Measurements from ENCODE around the gene ABI3.
"Not testable (repeated sequence)": the region's sequence is repeated elsewhere in the genome, so short reads cannot be mapped to it uniquely, and the experiment has no call there.

The ABI3 gene, protein sequence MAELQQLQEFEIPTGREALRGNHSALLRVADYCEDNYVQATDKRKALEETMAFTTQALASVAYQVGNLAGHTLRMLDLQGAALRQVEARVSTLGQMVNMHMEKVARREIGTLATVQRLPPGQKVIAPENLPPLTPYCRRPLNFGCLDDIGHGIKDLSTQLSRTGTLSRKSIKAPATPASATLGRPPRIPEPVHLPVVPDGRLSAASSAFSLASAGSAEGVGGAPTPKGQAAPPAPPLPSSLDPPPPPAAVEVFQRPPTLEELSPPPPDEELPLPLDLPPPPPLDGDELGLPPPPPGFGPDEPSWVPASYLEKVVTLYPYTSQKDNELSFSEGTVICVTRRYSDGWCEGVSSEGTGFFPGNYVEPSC

DNA sequence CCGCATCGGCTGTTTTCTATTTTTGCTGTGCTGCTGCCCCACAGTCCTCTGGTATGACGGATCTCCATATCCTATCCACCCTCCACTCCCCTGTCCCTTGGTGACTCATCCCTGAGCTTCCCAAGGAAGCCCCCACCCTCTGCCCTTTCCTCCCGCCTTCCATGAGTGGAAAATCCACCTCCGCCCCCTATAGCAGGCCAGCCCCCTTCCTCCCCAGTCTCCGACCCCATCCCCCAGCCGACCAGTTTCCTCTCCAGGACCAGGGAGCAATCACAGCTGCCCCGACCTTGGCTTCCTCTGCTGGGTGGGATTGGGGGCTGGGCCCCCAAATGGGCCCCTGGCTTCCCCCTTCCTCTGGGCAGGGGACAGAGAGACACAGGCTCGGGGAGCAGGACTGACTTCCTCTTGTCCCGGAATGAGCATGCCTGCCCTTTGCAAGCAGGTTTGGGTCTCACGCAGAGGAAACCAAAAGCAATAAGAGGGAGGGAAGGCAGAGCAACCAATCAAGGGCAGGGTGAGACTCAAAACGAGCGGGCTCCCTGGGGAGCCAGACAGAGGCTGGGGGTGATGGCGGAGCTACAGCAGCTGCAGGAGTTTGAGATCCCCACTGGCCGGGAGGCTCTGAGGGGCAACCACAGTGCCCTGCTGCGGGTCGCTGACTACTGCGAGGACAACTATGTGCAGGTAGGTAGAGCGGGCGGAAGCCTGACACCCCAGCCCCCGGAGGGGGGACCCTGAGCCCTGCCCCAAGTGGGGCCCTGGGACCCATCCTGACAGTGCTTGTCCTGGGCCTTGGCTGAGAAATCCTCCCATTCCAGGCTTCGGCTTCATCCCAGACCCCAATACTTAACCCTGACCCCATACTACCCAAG is at the start of gene ABI3, which contains the start of gene GNGT2:
ABI3 (plus strand) TSS at position 550 of the 872 bp plus-strand sequence; CDS start at position 568, 18 bp downstream.
GNGT2 (minus strand) TSS at position 417 of the 872 bp plus-strand sequence. CDS start 3,152 bp downstream, outside the sequence.
- DNase-seq (ENCODE audit: low spot score): no peak

GRCh38 chr17:49162866-49163265 is 47.6 kb upstream of the ABI3 start:
- no peak for DNase-seq (ENCODE audit: low spot score)

DNA sequence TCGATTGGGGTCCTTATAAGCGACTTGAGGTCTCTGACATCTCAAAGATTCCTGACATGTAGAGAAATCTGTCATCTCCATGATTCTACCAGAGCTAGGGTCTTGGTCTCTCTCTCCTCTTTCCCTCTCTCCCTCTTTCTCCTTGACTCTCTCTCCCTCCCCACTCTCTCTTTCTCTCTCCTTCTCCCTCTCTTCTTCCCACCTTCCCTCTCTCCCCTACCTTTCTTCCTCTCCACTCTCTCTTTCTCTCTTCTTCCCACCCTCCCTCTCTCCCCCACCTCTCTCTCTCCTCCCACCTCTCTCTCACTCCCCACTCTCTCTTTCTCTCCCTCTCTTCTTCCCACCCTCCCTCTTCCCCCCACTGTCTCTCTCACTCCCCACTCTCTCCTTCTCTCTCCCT is 45.4 kb upstream of the ABI3 start:
- DNase-seq (ENCODE audit: low spot score): no peak

GRCh38 chr17:49168706-49169105 is 41.8 kb upstream of the ABI3 start:
- DNase-seq (ENCODE audit: low spot score): no peak

DNA sequence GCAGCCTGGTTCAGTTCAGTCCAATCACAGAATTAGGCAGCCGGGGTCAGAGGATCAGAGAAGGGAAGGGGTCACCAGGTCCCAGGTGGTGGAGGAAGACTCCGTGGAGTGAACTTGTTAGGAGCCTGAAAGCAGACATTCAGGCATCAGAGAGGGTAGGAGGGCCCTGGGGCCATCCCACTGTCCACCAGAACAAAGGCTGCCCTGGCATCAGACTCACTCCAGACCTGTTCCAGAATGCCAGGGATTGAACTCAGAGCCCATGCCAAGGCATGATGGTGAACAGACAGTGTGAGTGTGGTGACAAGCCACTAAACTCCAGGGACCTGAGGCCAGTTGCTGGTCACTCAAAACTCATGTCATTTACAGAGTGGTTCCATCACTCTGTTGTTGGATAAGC is 40.3 kb upstream of the ABI3 start:
- DNase-seq (ENCODE audit: low spot score): no peak

DNA sequence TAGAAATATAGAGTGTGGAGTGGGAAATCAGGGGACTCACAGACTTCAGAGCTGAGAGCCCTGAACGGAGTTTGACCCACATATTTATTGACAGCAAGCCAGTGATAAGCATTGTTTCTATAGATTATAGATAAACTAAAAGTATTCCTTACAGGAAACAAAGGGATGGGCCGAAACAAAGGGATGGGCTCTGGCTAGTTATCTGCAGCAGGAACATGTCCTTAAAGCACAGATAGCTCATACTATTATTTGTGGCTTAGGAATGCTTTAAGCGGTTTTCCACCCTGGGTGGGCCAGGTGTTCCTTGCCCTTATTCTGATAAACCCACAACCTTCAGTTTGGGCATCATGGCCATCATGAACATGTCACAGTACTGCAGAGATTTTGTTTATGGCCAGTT is 39.8 kb upstream of the ABI3 start:
- not testable (repeated sequence) for DNase-seq (ENCODE audit: low spot score)

DNA sequence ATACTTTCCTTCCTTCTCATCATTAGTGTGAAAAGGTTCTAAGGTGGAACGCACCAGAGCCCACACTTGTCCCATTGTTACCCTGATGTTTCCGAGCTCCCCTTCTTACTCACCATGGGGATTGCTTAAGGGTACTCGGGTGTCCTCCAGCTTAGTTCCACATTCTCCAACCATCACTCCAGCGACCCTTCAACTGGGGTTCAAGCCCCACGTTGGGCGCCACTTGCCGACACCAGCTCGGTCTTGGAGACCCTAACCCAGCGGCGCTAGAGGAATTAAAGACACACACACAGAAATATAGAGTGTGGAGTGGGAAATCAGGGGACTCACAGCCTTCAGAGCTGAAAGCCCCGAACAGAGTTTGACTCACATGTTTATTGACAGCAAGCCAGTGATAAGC is 34.5 kb upstream of the ABI3 start:
- DNase-seq (ENCODE audit: low spot score): not testable (repeated sequence)

GRCh38 chr17:49180303-49180702 is 30.2 kb upstream of the ABI3 start:
- peak; percentile 60 for DNase-seq (ENCODE audit: low spot score)

GRCh38 chr17:49180998-49181635 is 29.4 kb upstream of the ABI3 start:
- DNase-seq (ENCODE audit: low spot score): no peak

DNA sequence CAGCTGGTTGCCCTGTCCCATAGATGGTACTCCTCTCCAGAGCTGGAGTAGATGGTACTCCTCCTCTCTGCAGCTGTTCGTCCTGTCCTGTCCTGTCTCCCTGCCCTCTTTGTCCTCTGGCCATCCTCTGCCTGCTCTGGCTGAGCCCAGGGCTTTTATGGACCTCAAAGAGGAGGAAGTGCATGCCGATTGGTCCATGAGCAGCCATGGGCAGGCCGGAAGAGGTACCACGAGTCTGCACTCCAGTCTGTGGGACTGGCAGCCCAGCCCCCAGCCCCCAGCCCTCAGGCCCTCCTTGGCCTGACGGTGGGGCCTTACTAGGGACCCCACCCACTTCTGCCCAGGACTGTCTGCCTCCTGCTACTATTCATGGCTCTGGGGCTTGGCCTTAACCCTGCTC is 27.2 kb upstream of the ABI3 start:
- no peak for DNase-seq (ENCODE audit: low spot score)

DNA sequence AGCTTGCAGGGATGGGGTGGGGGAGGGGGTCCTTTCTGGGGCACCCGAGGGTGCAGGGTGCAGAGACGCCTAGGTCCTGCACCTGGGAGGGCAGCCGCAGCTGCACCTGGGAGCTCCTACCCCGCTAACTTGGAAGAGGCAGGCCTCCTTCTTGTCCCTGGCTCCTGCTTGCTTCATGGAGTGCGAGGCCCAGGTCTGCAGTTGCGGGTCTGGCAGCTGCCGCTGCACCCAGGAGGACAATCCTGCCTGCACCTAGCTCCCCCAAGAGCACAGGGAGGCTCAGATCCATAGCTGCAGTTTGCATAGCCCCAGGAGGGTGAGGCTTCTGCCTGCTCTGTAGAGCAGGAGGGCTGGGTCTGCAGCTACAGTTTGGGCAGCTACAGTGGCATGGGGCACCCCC is 26.7 kb upstream of the ABI3 start:
- DNase-seq (ENCODE audit: low spot score): no peak

- DNase-seq (ENCODE audit: low spot score): not testable (repeated sequence)
Observed at GRCh38 chr17:49184522-49184921, 26.0 kb upstream of the ABI3 start.

- not testable (repeated sequence) for DNase-seq (ENCODE audit: low spot score)
Observed at GRCh38 chr17:49185381-49185780, 25.1 kb upstream of the ABI3 start.

- DNase-seq (ENCODE audit: low spot score): no peak
Observed at GRCh38 chr17:49187301-49187700, 23.2 kb upstream of the ABI3 start.

DNA sequence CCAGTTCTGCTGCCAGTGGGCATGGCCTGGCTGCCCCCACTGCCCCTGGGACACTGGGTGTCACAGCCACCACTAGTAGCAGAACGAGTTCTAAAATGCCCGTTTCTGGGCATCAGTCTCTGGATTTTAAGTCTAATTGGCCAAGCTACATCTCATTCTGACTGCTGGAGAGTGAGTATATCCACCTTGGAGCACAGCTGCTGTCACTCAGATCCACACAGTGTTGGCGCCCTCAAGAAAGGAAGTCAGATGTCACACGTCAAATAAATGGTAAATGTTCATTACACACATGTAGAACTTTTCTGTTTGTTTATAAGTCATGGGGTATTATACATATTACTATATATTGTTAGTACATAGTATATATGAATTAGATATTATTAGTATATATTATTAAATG is 19.6 kb upstream of the ABI3 start:
- no peak for DNase-seq (ENCODE audit: low spot score)

- DNase-seq (ENCODE audit: low spot score): no peak
Observed at GRCh38 chr17:49191409-49191916, 19.0 kb upstream of the ABI3 start.

DNA sequence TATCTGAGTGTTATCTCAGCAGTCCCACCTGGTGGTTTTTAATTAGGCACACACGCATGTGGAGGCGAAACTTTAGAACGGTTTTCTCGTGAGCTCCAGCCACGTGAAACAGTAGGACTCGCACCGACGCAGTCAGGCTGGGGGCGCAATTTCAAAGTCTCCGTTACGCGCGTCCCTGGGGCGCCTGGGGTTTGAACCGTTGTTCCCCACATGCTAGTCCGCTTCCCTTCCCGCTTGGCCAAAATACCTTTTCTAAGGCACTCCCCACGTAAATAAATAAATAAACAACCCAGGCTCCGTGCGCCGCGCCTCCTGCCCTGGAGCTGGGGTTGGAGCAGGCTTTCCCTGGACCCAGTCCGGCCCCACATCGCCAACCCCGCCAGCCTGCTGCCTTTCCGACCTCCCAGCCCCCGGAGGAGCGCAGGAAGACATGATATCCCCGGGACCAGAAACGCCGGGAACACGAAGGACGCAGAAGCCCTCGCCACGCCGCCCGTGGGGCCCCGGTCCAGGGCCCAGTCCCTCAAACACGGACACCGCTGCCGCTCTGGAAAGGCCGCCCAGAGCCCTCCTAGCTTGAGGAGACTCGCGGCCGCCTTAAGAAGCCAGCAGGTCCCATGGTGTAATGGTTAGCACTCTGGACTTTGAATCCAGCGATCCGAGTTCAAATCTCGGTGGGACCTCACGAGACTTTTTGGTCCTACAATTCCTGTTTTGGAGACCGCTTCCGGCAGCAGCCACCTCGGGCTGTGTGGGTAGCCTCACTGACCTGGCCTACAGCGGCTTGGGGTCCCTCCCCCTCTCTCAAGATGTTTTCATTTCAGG is 18.4 kb upstream of the ABI3 start:
- peak; percentile 58 for DNase-seq (ENCODE audit: low spot score)

- DNase-seq (ENCODE audit: low spot score): no peak
Observed at GRCh38 chr17:49193513-49194296, 16.8 kb upstream of the ABI3 start.

- DNase-seq (ENCODE audit: low spot score): no peak
Observed at GRCh38 chr17:49194297-49194607, 16.3 kb upstream of the ABI3 start.

GRCh38 chr17:49195751-49196150 is 14.8 kb upstream of the ABI3 start:
- DNase-seq (ENCODE audit: low spot score): no peak

DNA sequence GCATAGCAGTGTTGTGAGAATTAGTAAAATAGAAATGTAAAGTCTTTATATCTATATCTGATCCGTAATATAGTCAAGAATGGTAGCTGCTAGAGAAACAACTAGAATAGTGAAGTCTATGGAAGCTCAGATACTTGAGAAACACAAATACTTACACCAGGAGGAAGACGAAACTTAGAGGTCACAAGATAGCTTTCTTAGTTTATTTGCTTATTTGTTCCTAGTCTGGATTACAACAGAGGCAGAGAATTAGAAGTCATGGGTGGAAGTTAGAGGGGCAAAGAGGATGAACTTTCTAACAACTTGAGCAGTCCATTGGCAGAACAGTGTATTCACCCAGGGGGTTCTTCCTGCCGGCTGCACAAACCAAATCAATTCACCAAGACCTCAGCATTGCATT is 14.0 kb upstream of the ABI3 start:
- no peak for DNase-seq (ENCODE audit: low spot score)
